GM21528 (cell line): ENCODE results near the gene PARD3.

Experiments used
- ATAC-seq: cut with Tn5 transposase; IDR thresholded peaks from one replicate; pipeline ENCODE4 v1.9.1; 2021; ENCODE audit warnings: mild to moderate bottlenecking, moderate library complexity; ENCODE audit not compliant: unreplicated experiment, low FRiP score

The PARD3 gene

GRCh38 chr10:34255035-34255434, 560.1 kb downstream of the PARD3 start:
- no peak for ATAC-seq

GRCh38 chr10:34254596-34254995, 560.5 kb downstream of the PARD3 start:
- peak; percentile 47 for ATAC-seq

GRCh38 chr10:34252111-34252510, 563.0 kb downstream of the PARD3 start:
- no peak for ATAC-seq

- ATAC-seq, result no peak
Observed at GRCh38 chr10:34251177-34251576, 563.9 kb downstream of the PARD3 start.

- no peak for ATAC-seq
Observed at GRCh38 chr10:34250722-34251121, 564.4 kb downstream of the PARD3 start.

- no peak for ATAC-seq
Observed at GRCh38 chr10:34249634-34250033, 565.5 kb downstream of the PARD3 start.

- ATAC-seq, result no peak
Observed at GRCh38 chr10:34247560-34247959, 567.5 kb downstream of the PARD3 start.

- no peak for ATAC-seq
Observed at GRCh38 chr10:34244756-34245484, 570.2 kb downstream of the PARD3 start.

- ATAC-seq, result no peak
Observed at GRCh38 chr10:34241226-34242000, 573.7 kb downstream of the PARD3 start.

GRCh38 chr10:34240039-34240438, 575.1 kb downstream of the PARD3 start:
- no peak for ATAC-seq

GRCh38 chr10:34237898-34238455, 577.1 kb downstream of the PARD3 start:
- ATAC-seq, result no peak

GRCh38 chr10:34236931-34237330, 578.2 kb downstream of the PARD3 start:
- ATAC-seq, result no peak

- ATAC-seq, result no peak
Observed at GRCh38 chr10:34235164-34235832, 579.8 kb downstream of the PARD3 start.

- no peak for ATAC-seq
Observed at GRCh38 chr10:34232481-34232880, 582.6 kb downstream of the PARD3 start.

GRCh38 chr10:34231441-34232180, 583.5 kb downstream of the PARD3 start:
- no peak for ATAC-seq

- ATAC-seq, result no peak
Observed at GRCh38 chr10:34229917-34230316, 585.2 kb downstream of the PARD3 start.

- ATAC-seq, result no peak
Observed at GRCh38 chr10:34228066-34228465, 587.0 kb downstream of the PARD3 start.

GRCh38 chr10:34224639-34225038, 590.5 kb downstream of the PARD3 start:
- no peak for ATAC-seq

- ATAC-seq, result no peak
Observed at GRCh38 chr10:34223658-34224057, 591.4 kb downstream of the PARD3 start.

GRCh38 chr10:34222359-34222758, 592.7 kb downstream of the PARD3 start:
- ATAC-seq, result no peak
